Fibroblast of skin of scalp (primary cell): ENCODE results near the gene LAMB3.

Experiments
- DNase-seq: peaks from one replicate; pipeline ENCODE4 v3.0.0-alpha.2; 2013

The LAMB3 gene

DNA sequence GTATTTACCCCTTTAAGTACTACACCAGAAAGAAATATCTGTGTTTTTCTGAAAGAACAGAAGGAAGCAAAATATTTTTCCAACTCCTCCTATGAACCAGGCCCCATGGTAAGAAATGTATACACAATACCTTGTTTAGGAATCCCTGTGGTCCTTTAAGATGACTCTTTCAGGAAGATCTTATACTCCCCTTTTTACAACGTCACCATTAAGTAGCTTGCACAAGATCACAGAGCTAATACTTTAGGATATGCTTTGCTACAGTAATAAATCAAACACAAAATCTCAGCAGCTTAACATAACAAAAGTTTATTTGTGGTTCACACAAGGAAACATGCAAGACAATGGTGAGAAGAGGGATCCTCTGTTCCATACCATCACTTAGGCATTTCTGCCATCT, 8.8 kb upstream of the LAMB3 start:
- no peak for DNase-seq

DNA sequence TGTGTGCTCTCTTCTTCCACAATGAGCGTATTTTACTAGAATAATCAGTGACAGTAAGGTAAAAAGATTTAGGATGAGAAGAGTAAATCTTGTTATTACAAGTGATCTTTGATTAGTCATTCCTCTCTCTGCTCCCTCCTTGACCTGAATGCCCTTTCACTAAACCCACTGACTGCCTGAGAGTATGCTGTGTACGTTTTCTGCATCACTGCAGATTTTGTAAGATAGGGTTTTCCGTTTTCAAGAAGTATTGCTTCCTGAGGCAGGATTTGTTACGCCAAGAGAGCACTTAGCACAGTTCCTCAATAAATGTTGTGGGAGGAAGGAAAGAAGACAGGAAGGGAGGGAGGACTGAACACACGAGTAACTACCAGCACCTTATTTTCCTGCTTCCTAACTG, 7.7 kb upstream of the LAMB3 start:
- no peak for DNase-seq

DNA sequence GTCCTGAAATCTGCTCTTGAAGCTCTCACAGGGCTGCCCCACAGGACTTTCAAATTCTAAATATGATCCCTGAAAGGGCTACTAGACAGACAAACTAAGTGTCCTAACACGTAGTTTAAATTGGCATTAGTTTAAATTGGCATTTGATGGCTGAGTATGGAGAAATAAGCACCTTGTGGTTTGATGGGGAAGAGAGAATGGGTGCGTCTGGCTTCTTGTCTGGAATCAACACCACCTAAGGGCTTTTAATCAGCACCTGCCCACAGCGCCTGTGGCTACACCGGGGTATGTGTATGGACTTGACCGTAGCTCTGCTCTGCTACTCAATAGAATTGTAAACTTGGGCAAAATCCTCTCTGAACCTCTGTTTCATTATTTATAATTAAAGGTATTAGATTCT, 5.7 kb upstream of the LAMB3 start:
- DNase-seq = no peak

DNA sequence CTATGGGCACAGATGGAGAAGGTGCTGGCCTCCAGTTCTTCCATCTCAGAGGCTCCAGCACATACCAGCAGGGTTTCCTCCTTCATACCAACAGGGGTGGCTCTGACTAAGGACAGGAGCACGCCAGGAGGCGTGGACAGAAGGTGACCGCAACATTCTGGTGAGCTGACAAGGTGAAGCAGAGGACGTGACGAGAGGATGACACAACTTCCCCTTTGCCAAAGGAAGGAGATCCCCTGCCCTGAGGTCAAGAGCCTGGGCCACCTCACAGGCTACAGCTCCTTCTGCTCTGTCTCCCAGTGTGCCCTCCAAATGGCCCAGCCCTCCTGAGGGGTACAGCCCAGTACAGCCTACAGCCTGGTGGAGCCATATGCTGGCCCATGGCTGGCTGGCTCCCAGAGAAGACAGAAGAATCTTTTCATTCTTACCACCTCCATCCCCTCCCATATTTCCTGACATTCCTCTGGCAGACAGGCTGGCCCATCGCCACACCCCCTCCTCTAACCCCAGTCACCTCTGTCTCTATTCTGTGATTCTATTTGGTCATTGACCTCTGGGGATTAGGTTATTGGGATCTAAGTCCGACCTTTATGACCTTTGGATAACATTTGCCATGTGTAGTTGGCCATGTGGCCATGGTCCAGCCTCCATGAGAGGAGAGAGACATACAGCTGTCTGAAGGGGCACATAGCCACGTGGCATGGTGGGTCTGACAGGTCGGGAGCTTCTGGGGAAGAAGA, 5.1 kb upstream of the LAMB3 start:
- no peak for DNase-seq

DNA sequence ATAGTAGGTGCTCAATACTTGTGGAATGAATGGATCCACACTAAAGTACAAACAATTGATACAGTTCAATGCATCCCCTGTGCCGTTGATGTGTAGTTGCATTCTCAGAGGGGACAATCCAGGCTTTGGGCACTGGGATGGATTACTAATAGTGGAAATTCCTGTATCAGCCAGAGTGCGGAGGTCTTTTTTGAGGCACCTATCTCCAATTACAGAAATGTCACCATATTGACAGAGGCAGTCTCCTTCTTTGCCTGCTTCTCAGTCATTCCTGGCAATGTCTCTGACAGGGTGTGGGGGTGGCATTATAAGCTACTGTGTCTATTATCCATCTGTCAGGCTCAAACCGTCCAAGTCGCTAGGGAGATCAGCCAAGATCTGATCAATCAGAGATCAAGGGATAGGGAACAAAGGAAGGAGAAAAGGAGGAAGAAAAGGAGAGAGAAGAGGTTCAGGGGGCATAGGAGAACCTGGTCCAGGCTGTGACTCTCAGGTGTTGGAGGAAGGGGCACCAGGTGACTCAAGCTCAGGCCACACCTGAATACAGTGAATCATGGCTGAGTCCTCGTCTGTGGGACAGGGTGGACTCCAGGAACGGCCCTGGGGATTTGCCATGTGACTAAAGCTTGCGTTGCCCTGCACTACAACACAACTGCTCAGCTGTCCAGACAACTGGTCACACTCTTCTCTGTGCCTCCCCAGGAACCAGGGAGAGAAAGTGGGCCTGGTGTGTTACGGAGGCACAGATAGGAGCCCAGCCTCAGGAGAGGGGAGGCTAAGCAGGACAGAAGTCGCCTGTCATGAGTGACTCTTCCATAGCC, 3.4 kb upstream of the LAMB3 start:
- DNase-seq = no peak

DNA sequence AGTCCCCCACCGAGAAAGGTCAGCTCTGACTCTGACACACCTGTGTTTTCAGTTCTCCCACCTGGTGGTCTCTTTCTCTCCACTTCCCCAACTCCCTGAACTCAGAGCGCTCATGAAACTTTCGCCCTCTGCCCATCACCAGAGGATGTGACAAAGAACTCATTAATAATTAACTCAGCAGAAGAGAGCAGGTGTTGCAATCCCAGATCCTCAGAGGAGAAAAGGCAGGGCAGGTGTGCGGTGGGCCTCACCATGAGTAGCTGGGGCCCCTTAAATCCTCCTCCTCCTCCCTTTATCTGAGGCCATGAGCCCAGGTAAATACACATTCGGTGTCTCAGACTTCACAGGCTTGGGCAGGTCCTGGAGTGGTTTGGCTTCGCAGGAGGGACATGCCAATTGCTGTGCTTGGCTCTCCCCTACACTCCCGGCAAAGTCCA, 1.7 kb upstream of the LAMB3 start:
- DNase-seq = no peak

DNA sequence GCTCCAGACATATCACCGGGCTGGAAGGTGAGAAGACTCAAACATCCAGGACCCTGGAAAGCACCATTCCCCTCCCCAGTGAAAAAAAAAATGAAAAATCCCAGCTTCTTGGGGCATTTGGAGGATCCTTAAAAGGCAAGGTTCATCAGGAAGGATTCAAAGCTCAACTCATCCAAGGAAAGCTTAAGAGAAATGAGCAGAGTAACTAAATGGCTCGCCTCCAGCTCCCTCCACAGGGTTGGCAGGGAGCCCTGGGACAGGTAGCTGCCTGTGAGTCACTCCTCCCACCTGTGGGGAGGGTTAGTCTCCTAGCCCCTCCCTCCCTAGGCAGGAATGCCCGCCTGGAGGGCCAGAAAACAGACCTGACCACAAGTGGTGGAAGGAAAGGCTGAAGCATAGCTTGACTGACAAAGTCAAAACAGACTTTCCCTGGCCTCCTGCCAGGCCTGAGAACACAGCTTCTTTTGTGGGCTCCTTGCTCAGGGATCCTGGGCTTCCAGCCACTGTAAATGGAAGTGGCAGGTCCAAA, 712 bp upstream of the LAMB3 start:
- peak; percentile 69 for DNase-seq

DNA sequence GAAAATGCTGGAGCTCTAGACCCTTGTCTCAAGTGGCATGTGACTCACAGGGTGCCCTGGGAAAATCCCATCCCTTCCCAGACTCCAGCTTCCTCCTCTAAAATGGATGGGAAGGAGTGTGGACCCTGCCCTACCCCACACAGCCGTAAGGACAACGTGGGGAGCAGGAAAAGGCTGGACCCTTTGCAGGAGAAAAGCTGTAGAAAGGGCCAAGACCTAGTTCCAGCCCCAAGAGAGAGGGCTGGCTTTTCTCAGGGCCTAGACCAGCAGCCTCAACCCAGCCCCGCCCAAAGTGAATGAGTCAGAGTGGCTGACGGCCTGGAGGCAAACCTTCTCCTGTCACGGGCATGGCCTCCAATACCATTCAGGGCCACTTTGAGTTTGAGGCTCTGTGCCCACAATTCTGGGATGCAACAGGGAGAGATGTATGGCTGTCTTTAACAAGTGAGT, 1.1 kb downstream of the LAMB3 start:
- peak; percentile 69 for DNase-seq

DNA sequence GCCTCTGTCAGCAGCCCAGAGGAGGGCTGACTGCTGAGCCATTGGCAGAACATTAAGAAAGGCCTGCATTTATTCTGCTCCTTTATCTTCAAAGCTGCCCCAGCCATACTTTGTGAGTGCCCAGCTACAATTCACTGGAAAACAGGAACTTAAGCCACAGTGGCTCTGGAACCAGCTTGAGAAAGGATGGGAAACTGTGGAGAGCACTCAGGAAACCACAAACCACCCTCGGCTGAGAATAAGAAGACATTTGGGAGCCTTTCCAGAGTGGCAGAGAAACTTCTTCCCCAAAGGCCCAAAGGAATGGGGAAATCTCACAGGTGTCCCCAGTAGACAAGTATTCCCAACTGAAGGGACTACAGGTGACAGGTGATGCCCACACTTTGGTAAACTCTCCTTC, 1.8 kb downstream of the LAMB3 start:
- DNase-seq = peak; percentile 35

DNA sequence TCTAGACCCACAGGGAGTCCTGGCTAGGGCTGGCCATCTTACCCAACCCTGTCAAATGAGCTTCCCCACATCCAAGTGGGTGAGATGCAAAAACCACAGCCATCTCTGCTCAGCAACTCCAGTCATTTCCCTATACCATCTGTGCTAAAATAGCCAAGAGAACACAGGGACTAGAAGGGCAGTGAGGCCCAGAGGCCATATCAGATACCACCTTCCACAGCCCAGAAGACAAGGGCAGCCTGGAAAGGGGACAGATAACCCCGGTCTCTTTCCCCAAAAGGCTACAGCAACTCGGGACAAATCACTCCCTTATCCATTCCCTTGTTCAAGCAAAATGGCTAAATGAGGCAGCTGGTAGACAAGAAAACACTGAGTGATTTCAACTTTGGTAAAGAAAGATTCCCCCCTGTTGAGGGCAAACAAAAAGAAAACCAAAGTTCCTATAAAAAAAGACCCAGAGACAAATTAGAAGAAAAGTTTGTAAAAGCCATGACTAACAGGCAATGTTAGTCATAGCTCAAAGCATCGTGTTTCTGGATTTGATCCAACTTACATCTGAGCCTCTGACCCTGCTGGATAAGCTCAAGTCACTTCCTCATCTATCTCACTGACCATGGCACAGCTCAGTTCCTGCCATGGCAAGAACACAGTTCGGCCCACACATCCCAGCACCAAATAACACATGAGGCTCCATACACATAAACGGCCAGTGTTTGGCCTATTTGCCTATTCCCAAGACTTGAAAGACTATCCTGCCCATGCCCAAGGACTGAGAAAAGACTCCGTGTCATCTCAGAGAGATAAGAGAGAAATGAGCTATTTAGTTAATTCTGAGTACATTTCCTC, 3.1 kb downstream of the LAMB3 start:
- DNase-seq = peak; percentile 90

DNA sequence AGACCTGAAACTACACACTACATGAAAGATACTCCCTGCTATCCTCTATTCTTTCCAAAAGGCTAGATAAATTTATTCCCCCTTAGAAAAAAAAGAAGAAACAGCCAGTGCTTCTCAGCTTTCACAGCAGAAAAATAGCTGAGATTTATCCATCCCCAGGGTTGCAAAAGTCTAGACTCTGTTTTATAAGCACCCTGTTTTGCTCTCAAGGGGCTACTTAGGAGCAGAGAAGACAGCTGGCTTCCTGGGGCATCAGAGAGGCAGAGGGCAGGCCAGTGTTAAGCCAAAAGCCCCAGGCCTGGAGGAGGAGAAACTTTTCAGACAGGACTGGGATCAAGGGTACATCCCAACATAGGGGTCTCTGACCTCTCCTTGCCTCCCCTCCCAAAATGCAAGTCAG, 3.9 kb downstream of the LAMB3 start:
- no peak for DNase-seq

DNA sequence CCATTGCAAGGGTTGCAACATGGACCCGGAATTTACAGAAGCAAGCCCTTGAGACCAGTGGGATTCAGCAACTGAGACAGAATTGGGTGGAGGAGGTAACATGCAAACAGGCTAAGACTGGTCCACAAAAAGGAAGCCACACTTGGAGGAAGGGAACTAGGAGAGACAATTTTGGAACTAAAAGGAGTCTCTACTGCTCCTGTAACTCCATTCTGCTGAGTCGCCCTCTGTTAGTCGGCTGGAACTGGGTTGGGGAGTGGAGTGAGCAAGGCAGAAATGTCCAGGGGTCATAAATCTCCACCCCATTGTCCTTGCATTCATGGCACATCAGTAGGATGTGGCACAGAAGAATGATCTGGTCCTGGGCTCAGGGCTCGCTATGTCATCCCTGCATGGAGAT, 5.1 kb downstream of the LAMB3 start:
- no peak for DNase-seq

DNA sequence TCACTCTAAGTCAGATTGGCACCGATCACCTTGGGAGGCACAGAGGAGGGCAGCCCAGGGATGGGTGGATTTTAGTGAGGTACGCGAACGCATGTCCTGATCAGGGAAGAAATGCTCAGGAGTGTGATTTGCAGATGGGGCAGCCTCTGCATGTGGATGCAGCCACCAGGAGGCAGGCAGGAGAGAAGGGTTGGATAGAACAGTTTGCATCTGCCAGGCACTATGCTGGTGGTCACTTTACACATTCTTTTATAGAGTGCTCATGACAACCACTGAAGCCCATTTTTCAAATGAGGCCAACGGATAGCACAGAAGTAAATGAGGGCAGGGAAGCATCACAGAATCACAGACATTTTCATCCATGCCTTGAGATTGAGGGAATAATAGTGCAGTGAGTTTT, 5.7 kb downstream of the LAMB3 start:
- peak; percentile 60 for DNase-seq

DNA sequence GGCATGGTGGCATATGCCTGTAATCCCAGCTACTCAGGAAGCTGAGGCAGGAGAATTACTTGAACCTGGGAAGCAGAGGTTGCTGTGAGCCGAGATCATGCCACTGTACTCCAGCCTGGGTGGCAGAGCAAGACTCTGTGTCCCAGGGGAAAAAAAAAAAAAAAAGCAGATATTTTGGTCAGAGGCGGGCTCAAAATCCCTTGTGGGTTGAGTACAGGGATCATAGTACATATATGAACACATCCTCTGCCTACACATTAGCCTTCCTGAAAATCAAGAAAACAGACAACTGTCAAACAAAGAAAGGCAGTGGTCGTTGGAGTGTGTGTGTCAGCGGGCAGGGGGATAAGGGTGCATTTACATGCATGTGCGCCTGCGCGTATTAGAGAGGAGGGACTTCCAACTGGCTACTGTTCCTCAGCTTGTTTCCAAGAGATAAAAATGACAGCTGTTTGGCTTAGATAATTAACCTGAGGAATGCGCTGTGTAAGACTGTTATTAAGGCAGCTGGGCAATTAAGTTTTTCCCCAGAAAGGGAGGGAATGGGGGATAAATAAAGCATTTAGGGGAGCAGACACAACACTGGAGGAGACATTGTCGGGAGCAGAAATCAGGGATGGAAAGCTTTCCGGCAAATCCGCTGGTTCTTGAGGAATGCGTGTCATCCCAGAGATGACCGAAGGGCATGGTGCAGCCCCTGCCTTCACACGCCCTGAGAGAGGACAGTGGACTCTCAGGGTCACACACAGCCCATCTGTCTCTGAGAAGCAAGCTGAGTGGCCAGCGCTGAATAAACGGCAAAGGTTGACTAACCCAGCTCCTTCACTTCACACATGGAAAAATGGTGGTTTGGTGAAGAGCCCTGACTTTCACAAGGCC, 6.4 kb downstream of the LAMB3 start:
- no peak for DNase-seq

DNA sequence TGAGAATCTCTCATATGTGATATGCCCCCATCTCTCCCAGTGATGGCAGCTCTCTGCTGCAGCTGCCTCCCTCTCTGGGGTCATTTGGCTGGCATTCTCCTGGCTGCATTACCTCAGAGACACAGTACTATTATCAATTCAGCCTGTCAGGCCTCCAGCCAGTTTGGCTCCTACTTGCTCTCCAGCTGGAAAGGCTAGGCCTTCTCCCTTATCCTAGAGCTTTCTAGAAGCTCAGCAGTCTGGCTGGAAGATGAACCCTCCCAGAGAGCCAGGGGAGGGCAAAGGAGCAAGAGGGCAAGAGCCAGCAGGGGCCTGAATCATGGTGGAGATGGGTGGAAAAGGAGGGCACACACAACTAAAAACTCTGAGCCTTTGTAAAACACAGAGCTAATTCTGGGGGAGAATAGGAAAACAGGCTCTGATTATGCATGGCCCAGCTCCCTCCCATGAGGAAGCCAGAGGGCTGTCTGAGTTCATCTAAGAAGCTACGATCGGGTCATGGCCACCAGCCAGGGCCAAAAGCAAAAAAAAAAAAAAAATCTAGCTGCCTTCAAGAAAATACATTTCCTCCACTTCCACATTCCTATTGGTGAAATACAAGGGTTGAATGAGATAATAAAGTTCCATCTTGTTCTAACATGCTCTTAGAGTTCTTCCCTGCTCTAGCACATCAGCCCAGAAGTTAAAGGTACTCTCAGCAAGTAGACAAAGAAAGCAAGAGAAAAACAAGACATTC, 8.8 kb downstream of the LAMB3 start:
- DNase-seq = peak; percentile 33

DNA sequence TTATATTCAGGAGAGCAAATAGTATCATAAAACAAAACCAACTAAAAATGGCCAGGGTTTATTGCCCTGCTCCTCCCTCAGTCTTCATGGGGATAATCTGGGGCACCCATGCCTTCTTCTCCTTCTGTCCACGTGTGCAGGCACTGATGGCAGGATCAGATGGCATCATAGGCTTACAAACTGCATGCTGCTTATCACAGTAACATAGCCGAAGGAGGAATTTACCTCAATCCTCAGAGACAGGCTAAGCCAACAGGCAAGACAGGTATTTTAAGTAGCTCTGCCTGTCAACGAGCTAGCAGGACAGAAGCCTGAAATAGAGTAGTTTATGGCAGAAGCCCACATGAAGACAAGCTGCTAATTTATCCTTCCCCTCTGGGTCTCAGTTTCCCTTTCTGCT, 9.4 kb downstream of the LAMB3 start:
- DNase-seq = no peak

DNA sequence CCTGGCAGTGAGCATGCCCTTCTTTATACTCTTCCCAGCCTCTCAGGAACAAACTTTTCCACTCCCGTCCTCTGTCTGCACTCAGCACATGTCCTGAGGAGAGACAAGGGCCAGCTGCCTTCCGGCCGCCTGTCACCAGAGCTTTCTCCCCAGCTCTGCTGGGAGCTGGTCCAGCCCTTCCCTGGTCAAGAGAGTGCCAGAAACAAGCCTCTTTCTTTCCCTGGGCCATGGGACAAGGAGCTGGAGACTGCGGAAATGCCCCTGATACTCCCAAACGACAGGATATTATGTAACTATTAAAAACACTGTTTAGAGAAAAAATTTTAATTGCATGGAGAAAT, 10.4 kb downstream of the LAMB3 start:
- DNase-seq = no peak

DNA sequence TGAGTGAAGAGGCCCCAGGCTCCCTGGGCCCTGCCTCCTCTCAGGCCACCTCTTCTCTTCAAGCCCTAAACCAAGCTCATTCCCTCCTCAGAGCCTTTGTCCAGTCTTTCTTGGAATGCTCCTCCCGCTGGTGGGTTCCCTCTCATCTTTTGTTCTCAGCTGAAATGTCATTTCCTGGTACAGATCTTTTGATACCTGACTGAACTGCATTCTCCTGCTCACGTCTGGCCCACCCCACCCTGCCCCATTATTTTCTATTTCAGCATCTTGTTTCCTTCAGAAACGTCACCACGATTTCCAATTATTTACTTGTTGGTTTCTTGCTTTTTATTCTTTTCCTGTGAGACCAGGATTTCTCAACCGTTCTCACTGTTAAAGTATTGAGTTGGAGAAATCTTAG, 16.4 kb downstream of the LAMB3 start:
- no peak for DNase-seq

DNA sequence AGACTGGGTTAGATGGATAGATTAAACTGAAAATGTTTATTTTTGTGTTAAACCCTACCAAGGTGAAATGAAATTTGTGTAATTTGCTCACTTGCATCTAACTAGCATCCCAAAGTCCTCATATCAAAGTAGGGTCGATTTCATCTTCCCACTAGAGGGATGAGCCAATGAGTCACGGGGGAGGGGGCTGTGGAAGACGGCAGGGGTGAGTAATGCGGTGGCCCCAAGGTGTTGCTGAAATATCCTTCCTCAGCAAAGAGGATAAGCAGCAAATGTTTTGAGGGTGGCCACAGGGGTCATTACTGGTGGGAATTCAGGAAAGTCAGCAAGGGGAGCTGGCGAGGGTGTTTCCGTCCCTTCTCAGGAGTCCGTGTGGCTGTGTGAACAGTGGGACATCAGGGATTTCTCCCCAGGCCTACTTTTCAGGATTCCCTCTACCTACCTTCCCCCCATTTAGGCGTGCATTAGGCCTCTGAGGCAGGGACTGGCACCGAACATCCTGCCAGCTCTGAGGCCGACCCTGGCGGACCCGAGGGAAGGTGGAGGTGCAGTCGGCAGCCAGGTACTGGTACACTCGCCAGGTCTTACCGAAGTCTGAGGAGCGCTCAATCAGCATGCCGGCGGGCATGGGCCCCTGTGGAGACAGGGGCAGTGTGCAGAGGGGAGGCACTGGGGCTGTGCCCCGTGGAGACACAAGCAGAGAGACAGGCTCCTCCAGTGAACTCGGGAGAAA, 18.1 kb downstream of the LAMB3 start:
- DNase-seq = no peak

DNA sequence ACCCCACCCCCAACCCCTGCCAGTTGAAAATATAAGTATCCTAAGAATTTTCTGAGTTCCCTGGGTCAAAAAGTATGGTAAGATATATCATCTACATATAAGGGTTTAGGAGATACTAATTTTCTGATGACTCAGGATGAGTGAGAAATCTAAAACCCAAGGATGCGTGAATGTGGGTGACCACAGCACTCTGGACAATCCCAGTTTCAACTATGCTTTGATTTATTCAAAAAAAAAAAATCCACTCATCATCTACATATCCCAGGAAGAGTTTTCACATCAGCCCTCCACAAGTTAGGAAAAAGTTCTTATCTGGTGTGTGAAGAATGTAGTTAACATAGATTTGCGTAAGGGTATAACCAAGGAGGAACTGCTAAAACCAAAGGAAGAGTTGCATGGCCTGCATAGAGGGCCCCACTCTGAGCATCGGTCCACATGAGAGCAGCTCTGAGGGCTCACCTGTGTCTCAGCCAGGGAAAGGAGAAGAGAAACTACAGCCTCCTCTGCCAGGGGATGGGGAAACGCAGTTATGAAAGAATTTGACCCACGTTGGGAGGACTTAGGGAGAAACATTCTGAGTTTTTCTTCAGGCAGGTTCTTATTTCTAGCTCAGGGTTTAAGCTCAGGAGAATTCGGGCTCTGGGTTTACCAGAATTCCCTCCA, 18.8 kb downstream of the LAMB3 start:
- peak; percentile 82 for DNase-seq
